Mesendoderm (in vitro differentiated cells): ENCODE measurements around the gene MOCOS.

Source experiments
- DNase-seq: peaks from one replicate; pipeline ENCODE4 v3.0.0; 2013
- H2AK5ac ChIP-seq: 2 replicates; pipeline ENCODE4 v1.6.1; 2013; ENCODE audit warnings: low read length, inconsistent platforms
- H2BK120ac ChIP-seq: 2 replicates; pipeline ENCODE4 v1.6.1; 2013; ENCODE audit warnings: low read depth, mild to moderate bottlenecking, low read length, moderate library complexity, mixed read lengths
- H2BK15ac ChIP-seq: replicated peaks from 2 replicates; pipeline ENCODE4 v1.6.1; 2013; ENCODE audit warnings: low read depth, mild to moderate bottlenecking, moderate library complexity
- H2BK5ac ChIP-seq: 2 replicates; pipeline ENCODE4 v1.6.1; 2013; ENCODE audit warnings: low read length, inconsistent platforms
- H3K18ac ChIP-seq: 2 replicates; pipeline ENCODE4 v1.6.1; 2013; ENCODE audit warnings: mild to moderate bottlenecking, low read length, mixed read lengths
- H3K23ac ChIP-seq: one replicate; pipeline ENCODE4 v1.6.1; 2013; ENCODE audit warnings: low read length
- H3K27ac ChIP-seq: 2 replicates; pipeline ENCODE4 v1.5.1; 2013; ENCODE audit warnings: low read depth, mild to moderate bottlenecking, inconsistent platforms, low read length, moderate library complexity
- H3K27me3 ChIP-seq: 2 replicates; pipeline ENCODE4 v1.6.1; 2013; ENCODE audit warnings: low read length, control low read depth, mild to moderate bottlenecking, inconsistent platforms; ENCODE audit not compliant: insufficient read depth, poor library complexity
- H3K36me3 ChIP-seq: 2 replicates; pipeline ENCODE4 v1.6.1; 2013; ENCODE audit warnings: low read length, inconsistent platforms; ENCODE audit not compliant: control insufficient read depth, insufficient read depth
- H3K4ac ChIP-seq: one replicate; pipeline ENCODE4 v1.6.1; 2013; ENCODE audit warnings: low read depth, mild to moderate bottlenecking, low read length, moderate library complexity
- H3K4me1 ChIP-seq: 2 replicates; pipeline ENCODE4 v1.6.1; 2013; ENCODE audit warnings: low read depth, low read length, inconsistent platforms; ENCODE audit not compliant: control insufficient read depth
- H3K4me2 ChIP-seq: 2 replicates; pipeline ENCODE4 v1.6.1; 2013; ENCODE audit warnings: low read length
- H3K4me3 ChIP-seq: 2 replicates; pipeline ENCODE4 v1.5.1; 2013; ENCODE audit warnings: mild to moderate bottlenecking, low read length
- H3K56ac ChIP-seq: one replicate; pipeline ENCODE4 v1.6.1; 2013; ENCODE audit warnings: low read length
- H3K79me1 ChIP-seq: 2 replicates; pipeline ENCODE4 v1.6.1; 2013; ENCODE audit warnings: low read length, inconsistent platforms
- H3K79me2 ChIP-seq: 2 replicates; pipeline ENCODE4 v1.6.1; 2013; ENCODE audit warnings: mild to moderate bottlenecking, low read length; ENCODE audit not compliant: control insufficient read depth, insufficient read depth
- H3K9ac ChIP-seq: 2 replicates; pipeline ENCODE4 v1.6.1; 2013; ENCODE audit warnings: low read length, inconsistent platforms
- H4K5ac ChIP-seq: one replicate; pipeline ENCODE4 v1.6.1; 2013; ENCODE audit warnings: low read length
- H4K8ac ChIP-seq: one replicate; pipeline ENCODE4 v1.6.1; 2013; ENCODE audit warnings: low read depth, mild to moderate bottlenecking, control low read depth, low read length, moderate library complexity
- WGBS: extraction: QIAGEN DNeasy Blood & Tissue Kit; methylation state at CpG from one replicate; pipeline ENCODE4 v1.1.7; 2013; ENCODE audit warnings: low lambda C conversion rate, missing lambda C conversion rate; ENCODE audit not compliant: insufficient coverage; ENCODE audit errors: extremely low coverage; 5-methylcytosine and 5-hydroxymethylcytosine counted together

The MOCOS gene

DNA sequence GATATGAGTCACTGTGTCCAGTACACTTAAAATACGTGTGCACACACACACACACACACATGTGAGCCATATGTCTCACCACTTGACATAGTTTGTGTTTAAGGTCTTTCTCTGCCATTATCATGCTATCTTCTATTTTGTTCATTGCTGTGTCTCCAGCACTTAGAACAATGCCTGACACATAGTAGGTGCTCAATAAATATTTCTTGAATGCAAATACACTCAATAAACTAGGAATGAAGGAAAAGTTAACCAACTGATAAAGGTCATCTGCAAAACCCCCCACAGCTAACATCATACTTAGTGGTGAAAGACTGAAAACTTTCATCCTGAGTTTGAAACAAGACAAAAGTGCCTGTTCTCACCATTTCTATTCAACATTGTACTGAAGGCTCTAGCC, 4.4 kb downstream of the MOCOS start:
- H4K8ac ChIP-seq, result no peak overlapping the region
- H2AK5ac ChIP-seq, result no peak overlapping the region
- H3K4me2 ChIP-seq, result no peak overlapping the region
- H3K27me3 ChIP-seq, result no peaks in the 10 kb centered on the region
- no peak overlapping the region for H3K9ac ChIP-seq
- DNase-seq, result no peak
- H3K23ac ChIP-seq, result no peak overlapping the region
- H3K56ac ChIP-seq, result no peak overlapping the region
- no peak overlapping the region for H2BK120ac ChIP-seq
- no peak overlapping the region for H2BK5ac ChIP-seq
- H3K4me3 ChIP-seq, result no peak overlapping the region
- no peak overlapping the region for H3K18ac ChIP-seq
- H3K36me3 ChIP-seq, result no peaks in the 10 kb centered on the region
- no peak overlapping the region for H3K27ac ChIP-seq
- no CpG with 5 or more reads among the region's 1 CpG for WGBS
- H3K79me1 ChIP-seq, result no peaks in the 10 kb centered on the region
- no peaks in the 10 kb centered on the region for H3K79me2 ChIP-seq
- no peak overlapping the region for H2BK15ac ChIP-seq
- peaks cover 3% of the 10 kb centered on the region for H3K4me1 ChIP-seq
- no peak overlapping the region for H4K5ac ChIP-seq
- no peak overlapping the region for H3K4ac ChIP-seq

DNA sequence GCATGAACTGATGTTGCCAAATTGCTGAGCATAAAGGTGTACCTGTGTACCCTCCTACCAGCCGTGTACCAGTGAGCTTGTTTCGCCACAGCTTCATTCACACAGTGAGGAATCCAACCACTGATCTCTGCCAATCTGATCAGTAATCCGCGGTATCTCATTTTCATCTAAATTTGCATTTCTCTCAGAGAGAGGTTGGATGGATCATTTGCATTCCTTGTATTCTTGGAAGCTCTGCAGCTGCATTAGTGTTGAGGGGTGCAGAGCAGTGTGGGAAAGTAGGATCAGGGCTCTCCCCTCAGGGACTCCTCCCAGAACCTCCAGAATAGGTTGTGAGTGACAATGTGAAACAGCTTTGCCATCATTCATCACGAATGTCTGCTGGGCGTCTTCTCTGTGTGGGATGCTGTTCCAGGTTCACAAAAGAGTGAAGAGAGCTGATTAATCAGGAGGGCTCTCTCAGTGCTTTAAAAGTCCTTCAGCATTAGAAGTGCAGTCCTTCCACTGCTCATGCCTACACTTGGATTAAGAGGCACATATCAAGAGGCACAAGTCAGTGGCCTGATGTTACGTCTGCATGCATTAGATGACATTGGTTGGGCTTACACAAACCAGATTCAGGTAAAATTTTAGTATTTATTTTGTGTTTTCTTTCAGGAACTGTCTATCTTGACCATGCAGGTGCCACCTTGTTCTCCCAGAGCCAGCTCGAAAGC, 7.5 kb downstream of the MOCOS start:
- H3K18ac ChIP-seq, result no peak overlapping the region
- no peak overlapping the region for H3K27ac ChIP-seq
- H3K4me3 ChIP-seq, result no peak overlapping the region
- H3K79me2 ChIP-seq, result no peaks in the 10 kb centered on the region
- no peak overlapping the region for H3K4ac ChIP-seq
- no peak overlapping the region for H2BK15ac ChIP-seq
- no peak overlapping the region for H3K56ac ChIP-seq
- no peak overlapping the region for H3K9ac ChIP-seq
- no peak overlapping the region for H3K4me2 ChIP-seq
- no peak overlapping the region for H4K8ac ChIP-seq
- H2BK5ac ChIP-seq, result no peak overlapping the region
- no CpG with 5 or more reads among the region's 8 CpGs for WGBS
- no peaks in the 10 kb centered on the region for H3K4me1 ChIP-seq
- H4K5ac ChIP-seq, result no peak overlapping the region
- H3K79me1 ChIP-seq, result no peaks in the 10 kb centered on the region
- no peak overlapping the region for H2BK120ac ChIP-seq
- H2AK5ac ChIP-seq, result no peak overlapping the region
- H3K23ac ChIP-seq, result no peak overlapping the region
- H3K27me3 ChIP-seq, result no peaks in the 10 kb centered on the region
- no peak for DNase-seq
- no peaks in the 10 kb centered on the region for H3K36me3 ChIP-seq

DNA sequence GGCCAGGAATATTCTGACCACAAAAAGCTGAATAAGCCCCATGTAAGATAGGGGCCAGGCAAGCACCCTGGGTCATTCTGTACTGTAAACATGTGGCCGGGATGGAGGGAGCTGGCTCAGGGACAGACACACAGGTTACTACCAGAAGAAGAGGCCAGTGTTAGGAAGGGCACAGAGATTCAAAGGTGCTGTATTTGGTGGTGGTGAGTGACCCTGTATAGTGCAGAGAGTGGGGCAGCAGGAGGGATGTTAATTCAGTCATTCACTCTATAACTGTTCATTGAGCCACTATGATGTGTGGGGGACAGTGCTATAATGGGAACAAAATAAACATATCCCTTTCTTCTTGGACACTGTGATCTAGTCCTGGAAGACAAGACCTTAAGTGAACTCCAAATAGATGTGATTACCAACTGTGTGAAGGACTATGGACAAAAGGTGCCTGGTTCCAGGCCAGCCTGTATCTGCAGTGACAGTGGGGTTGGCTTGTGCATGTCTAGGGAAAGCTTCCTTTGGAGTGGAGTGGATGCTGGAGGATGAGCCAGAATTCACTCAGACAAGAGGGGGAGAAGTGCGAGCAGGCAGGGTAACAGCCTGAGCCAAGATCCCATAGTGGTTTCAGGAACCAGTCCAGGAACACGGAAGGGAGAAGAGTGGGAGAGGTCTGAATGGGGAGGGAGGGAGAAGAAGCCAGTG, 8.3 kb downstream of the MOCOS start:
- no peak overlapping the region for H2AK5ac ChIP-seq
- no CpG with 5 or more reads among the region's 3 CpGs for WGBS
- H3K4me1 ChIP-seq, result no peaks in the 10 kb centered on the region
- H3K27me3 ChIP-seq, result no peaks in the 10 kb centered on the region
- no peak overlapping the region for H3K4me2 ChIP-seq
- no peaks in the 10 kb centered on the region for H3K79me2 ChIP-seq
- H4K8ac ChIP-seq, result no peak overlapping the region
- no peak overlapping the region for H3K23ac ChIP-seq
- no peak overlapping the region for H3K27ac ChIP-seq
- no peak overlapping the region for H3K56ac ChIP-seq
- no peak overlapping the region for H3K4ac ChIP-seq
- no peak overlapping the region for H3K18ac ChIP-seq
- no peak overlapping the region for H2BK15ac ChIP-seq
- no peak overlapping the region for H3K4me3 ChIP-seq
- H3K36me3 ChIP-seq, result no peaks in the 10 kb centered on the region
- no peak overlapping the region for H4K5ac ChIP-seq
- DNase-seq, result no peak
- H3K79me1 ChIP-seq, result no peaks in the 10 kb centered on the region
- H2BK120ac ChIP-seq, result no peak overlapping the region
- H2BK5ac ChIP-seq, result no peak overlapping the region
- H3K9ac ChIP-seq, result no peak overlapping the region

DNA sequence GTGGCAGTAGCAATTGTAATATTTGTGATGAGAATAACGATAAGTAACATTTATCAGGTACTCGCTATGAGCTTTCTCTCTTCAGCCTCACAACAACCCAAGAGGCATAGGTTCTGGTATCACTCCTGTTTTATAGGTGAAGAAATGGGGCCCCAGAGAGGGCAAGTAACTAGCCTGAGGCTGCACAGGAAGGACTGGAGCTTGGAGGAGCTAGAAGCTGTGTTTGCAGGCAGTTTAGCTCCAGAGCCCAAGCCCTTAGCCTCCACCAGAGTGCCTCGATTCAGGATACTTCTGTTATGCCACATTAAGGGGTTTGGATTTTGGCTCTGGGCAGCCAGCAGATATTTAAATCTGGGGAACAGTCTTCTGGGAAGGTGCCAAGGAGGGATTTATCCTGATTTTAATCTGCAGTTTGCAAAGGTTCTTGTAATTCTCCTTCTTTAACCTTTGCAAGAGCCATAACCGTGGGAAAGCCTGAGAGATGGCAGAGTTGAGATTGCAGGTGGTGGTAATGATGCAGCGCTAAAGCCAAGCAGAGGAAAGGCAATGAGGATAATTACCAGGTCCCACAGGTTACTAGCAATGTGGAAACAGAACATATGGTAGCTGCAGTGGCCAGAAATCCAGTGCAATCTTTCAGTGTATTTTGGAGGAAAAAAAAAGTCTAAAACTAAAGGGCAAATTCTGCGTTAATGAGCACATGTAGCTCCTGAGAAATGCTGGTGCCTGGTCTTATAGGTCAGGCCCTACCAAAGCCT, 9.1 kb downstream of the MOCOS start:
- no peaks in the 10 kb centered on the region for H3K36me3 ChIP-seq
- H3K79me2 ChIP-seq, result no peaks in the 10 kb centered on the region
- WGBS, result no CpG with 5 or more reads among the region's 6 CpGs
- no peak overlapping the region for H3K18ac ChIP-seq
- no peak overlapping the region for H2AK5ac ChIP-seq
- H2BK15ac ChIP-seq, result no peak overlapping the region
- H4K8ac ChIP-seq, result no peak overlapping the region
- no peak for DNase-seq
- no peak overlapping the region for H3K23ac ChIP-seq
- no peak overlapping the region for H2BK120ac ChIP-seq
- no peak overlapping the region for H4K5ac ChIP-seq
- no peaks in the 10 kb centered on the region for H3K27me3 ChIP-seq
- no peaks in the 10 kb centered on the region for H3K4me1 ChIP-seq
- H3K4me2 ChIP-seq, result no peak overlapping the region
- no peak overlapping the region for H3K56ac ChIP-seq
- no peak overlapping the region for H3K27ac ChIP-seq
- no peak overlapping the region for H3K9ac ChIP-seq
- H2BK5ac ChIP-seq, result no peak overlapping the region
- no peaks in the 10 kb centered on the region for H3K79me1 ChIP-seq
- no peak overlapping the region for H3K4ac ChIP-seq
- no peak overlapping the region for H3K4me3 ChIP-seq

DNA sequence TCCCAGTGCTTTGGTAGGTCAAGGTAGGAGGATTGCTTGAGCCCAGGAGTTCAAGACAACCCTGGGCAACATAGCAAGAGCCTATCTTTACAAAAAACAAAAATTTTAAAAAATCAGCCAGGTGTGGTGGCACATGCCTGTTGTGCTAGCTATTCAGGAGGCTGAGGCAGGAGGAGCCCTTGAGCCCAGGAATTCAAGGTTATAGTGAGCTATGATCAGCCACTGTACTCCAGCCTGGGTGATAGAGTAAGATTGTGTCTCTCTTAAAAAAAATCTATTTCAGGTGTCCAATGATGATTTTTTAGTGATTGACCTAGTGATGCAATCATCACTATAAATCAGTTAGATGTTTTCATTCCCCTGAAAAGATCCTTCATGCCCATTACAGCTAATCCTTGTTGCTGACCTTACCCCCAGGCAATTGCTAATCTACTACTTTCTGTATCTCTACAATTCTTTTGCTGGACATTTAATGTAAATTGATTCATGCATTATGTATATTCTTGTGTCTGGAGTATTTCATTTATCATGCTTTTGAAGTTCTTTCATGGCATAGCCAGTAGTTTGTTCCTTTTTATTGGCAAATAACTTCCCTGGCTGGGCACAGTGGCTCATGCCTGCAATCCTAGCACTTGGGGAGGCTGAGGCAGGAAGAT, 10.3 kb downstream of the MOCOS start:
- Histone ChIP-seq H3K9ac (no peak overlapping the region), H3K27me3 (no peaks in the 10 kb centered on the region), H3K23ac (no peak overlapping the region), H3K4ac (no peak overlapping the region), H3K4me2 (no peak overlapping the region), H2AK5ac (no peak overlapping the region), H4K5ac (no peak overlapping the region), H2BK5ac (no peak overlapping the region), H3K36me3 (no peaks in the 10 kb centered on the region), H3K27ac (no peak overlapping the region), H3K4me1 (no peaks in the 10 kb centered on the region), H3K79me1 (no peaks in the 10 kb centered on the region), H3K56ac (no peak overlapping the region), H3K18ac (no peak overlapping the region), H3K4me3 (no peak overlapping the region), H2BK15ac (no peak overlapping the region), H4K8ac (no peak overlapping the region), H3K79me2 (no peaks in the 10 kb centered on the region), H2BK120ac (no peak overlapping the region)
- DNase-seq, result no peak
